GM06990 (cell line): Measurements from ENCODE around the gene SH2D3A.

Source experiments
- DNase-seq: peaks from one replicate; pipeline ENCODE4 v3.0.0-alpha.2; 2011; ENCODE audit not compliant: insufficient read length; ENCODE audit errors: extremely low read depth
- H3K27me3 ChIP-seq: replicated peaks from 2 replicates; pipeline ENCODE4 v1.6.0; 2011; ENCODE audit warnings: low read length; ENCODE audit not compliant: control insufficient read depth, insufficient read depth
- H3K36me3 ChIP-seq: 2 replicates; pipeline ENCODE4 v1.5.1; 2011; ENCODE audit warnings: low read length; ENCODE audit not compliant: control insufficient read depth, insufficient read depth
- H3K4me3 ChIP-seq: replicated peaks from 2 replicates; pipeline ENCODE4 v1.5.1; 2011; ENCODE audit warnings: low read depth, mild to moderate bottlenecking, control low read depth, low read length
- TF ChIP-seq, protein P1 (sequence below): IDR thresholded peaks from 2 replicates; pipeline ENCODE4 v1.5.1; 2011; ENCODE audit warnings: low read length, control low read depth, mild to moderate bottlenecking, inconsistent platforms; ENCODE audit not compliant: insufficient read depth, poor library complexity, severe bottlenecking

SH2D3A gene

DNA sequence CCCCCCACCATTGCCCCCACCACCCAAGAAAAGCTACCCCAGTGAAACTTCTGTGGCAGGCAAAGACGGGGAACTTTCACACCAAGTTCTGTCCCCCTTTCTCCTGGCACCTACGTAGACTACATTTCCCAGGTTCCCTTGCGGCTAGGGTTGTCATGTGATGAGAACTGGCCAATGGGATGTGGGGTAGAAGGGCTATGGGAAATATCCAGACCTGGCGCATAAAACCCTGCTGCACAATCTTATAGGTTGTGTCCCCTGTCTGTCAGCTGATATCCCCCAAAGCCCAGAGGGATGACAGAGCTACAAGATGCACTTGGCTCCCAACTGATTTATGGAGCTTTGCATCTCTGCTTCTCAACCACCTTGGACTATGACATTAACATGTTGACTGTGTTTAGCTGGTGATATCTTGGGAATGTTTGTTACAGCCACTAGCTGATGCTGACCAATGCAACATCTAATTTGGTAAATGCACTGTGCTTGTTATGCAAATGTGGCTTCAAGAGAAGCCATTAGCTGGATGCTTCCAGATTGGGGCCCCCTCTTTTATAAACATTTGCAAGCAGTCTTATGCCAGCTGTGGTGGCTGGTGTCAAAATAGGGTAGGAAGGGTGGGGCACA, 6.1 kb downstream of the SH2D3A start:
- H3K36me3 ChIP-seq = no peaks in the 10 kb centered on the region; the same call in none of the 2 replicates
- DNase-seq = no peak
- TF ChIP-seq, protein P1, sequence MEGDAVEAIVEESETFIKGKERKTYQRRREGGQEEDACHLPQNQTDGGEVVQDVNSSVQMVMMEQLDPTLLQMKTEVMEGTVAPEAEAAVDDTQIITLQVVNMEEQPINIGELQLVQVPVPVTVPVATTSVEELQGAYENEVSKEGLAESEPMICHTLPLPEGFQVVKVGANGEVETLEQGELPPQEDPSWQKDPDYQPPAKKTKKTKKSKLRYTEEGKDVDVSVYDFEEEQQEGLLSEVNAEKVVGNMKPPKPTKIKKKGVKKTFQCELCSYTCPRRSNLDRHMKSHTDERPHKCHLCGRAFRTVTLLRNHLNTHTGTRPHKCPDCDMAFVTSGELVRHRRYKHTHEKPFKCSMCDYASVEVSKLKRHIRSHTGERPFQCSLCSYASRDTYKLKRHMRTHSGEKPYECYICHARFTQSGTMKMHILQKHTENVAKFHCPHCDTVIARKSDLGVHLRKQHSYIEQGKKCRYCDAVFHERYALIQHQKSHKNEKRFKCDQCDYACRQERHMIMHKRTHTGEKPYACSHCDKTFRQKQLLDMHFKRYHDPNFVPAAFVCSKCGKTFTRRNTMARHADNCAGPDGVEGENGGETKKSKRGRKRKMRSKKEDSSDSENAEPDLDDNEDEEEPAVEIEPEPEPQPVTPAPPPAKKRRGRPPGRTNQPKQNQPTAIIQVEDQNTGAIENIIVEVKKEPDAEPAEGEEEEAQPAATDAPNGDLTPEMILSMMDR = no peak
- H3K27me3 ChIP-seq = no peaks in the 10 kb centered on the region
- no peak overlapping the region for H3K4me3 ChIP-seq

DNA sequence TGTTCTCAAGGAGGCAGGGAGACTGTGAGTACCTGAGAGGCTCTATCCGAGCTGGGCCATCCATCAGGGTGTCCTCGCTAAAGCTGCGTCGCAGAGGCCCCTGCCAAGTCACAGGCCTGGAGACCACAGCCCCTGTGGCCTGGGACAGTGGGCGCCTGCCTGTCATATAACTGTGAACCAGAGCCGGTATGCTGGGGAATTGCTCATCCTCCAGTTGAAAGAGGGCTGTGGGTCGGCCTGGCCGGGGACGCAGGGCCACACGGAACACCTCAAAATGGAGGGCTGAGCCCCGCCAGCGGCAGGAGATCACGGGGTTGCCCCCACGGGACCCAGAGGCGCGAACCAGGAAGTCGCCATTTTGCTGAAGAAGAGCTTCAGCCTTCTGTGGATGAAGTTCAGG, 6.6 kb downstream of the SH2D3A start:
- no peak for DNase-seq
- Histone ChIP-seq H3K36me3 (no peaks in the 10 kb centered on the region; the same call in none of the 2 replicates), H3K4me3 (no peak overlapping the region), H3K27me3 (no peaks in the 10 kb centered on the region)
- TF ChIP-seq, protein P1 = no peak

DNA sequence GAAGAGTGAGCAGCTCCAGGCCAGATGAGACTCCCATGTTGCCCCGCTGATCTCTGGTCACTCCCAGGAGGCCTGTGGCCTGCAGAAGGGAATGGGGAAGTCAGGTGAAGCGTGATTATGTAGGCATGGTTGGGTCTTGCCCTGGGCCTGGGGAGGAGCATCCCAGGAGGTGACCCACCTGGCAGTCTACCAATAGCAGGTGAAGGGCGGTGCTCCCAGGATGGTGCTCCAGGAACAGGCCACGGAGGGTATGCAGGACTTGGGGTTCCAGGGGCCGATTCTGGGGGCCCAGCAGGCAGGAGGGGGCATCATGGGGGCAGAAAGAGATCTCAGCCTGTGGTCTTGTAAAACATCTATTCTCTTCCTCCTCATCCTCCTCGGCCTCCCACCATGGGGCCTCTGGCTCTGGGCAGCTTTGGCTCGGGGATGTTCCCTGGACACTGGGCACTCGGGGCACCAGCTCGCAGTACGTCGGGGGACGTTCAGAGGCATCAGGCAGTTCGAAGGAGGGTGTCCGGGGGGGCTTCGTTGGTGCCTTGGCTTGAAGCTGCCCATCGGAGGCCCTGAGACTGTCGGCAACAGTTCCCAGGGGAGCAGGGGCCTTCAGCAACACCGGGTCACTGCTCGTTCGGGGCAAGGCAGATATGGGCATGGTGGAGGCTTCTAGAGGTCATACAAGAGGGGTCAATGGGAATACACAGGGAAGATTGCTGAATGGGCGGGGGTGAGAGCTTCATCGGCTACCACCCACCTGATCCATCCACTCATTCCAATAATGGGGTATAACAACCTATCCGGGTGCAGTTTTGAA, 12.4 kb downstream of the SH2D3A start:
- TF ChIP-seq, protein P1 = no peak
- no peak for DNase-seq
- Histone ChIP-seq H3K4me3 (no peak overlapping the region), H3K27me3 (no peaks in the 10 kb centered on the region), H3K36me3 (peaks cover 16% of the 10 kb centered on the region)

DNA sequence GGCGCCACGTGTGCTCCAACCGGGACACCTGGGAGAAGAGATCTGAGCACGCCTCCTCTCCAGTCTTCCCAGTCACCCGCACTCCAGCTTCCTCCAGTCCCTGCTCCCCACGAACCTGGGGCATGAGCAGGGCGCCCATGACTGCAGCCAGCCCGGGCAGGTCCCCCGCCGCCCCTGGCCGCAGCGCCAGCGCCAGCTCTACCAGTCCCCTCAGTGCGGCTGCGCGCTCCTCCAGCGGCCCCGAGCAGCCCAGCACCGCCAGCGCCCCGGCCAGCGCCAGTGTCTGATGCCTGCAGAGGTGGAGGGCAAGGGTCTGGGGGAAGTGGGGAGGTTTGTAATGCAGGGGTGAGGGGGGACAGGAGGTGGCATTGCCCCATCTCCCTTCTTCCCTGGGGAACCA, 13.1 kb downstream of the SH2D3A start:
- Histone ChIP-seq H3K27me3 (no peaks in the 10 kb centered on the region), H3K4me3 (no peak overlapping the region), H3K36me3 (peaks cover 16% of the 10 kb centered on the region)
- no peak for DNase-seq
- TF ChIP-seq, protein P1 = no peak

DNA sequence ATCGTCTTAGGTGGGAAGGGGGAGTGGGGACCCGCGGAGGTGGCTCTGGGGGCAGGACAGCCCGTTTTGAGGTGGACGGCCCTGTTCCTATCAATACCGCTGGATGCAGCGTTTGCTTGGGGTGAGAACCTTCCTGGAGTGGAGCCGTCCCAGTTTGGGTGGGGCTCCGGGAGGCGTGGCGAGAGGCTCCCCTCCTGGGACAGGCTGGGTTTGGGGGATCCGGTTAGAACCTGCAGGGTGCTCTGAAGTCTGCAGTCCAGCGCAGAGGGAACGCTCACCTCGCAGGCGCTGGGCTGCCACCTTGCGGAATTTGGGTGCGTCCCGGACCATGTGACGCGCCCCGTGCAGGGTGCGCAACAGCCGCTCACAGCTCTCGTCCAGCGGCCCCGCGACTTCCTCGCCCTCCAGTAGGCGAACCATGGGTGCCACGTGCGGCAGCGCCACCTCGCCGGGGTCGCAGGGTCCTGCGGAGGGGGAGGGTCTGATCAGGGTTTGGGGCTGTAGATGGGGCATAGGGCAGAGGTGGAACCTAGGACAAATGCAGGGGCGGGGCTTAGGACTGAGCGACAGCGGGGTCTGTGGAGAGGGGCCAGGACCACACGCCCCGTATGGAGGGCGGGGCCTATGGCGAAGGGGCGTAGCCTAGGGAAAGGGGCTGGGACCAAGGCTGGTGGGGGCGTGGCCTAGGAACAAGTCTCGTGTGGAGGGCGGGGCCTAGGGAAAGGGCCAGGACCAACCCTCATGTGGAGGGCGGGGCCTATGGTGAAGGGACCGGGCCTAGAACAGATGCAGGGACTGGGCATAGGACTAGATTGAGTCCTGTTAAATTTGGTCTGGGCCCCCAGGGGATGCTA, 13.8 kb downstream of the SH2D3A start:
- H3K27me3 ChIP-seq = no peaks in the 10 kb centered on the region
- peak overlapping the region; percentile 64 for H3K4me3 ChIP-seq
- H3K36me3 ChIP-seq = peaks cover 16% of the 10 kb centered on the region
- DNase-seq = peak; percentile 91
- TF ChIP-seq, protein P1 = peak; percentile 72
